Activated CD8-positive, alpha-beta memory T cell treated with anti-CD3 and anti-CD28 coated beads, Interleukin-2, amount 50 U/mL, for 4 hours (primary cell): ENCODE data around the gene KDM4F.
A peak's percentile ranks its signal among the peaks of the same experiment; 100 is the strongest.

Experiments used
- DNase-seq: peaks from one replicate; pipeline ENCODE4 v3.0.0-alpha.2; 2020

KDM4F gene

GRCh38 chr11:95066716-95067038, 17.5 kb downstream of the KDM4F start, which contains the start of gene SRSF8:
TSS of gene SRSF8 (plus strand) at chr11:95066919. CDS start at chr11:95067227, 308 bp downstream.
- no peak for DNase-seq

DNA sequence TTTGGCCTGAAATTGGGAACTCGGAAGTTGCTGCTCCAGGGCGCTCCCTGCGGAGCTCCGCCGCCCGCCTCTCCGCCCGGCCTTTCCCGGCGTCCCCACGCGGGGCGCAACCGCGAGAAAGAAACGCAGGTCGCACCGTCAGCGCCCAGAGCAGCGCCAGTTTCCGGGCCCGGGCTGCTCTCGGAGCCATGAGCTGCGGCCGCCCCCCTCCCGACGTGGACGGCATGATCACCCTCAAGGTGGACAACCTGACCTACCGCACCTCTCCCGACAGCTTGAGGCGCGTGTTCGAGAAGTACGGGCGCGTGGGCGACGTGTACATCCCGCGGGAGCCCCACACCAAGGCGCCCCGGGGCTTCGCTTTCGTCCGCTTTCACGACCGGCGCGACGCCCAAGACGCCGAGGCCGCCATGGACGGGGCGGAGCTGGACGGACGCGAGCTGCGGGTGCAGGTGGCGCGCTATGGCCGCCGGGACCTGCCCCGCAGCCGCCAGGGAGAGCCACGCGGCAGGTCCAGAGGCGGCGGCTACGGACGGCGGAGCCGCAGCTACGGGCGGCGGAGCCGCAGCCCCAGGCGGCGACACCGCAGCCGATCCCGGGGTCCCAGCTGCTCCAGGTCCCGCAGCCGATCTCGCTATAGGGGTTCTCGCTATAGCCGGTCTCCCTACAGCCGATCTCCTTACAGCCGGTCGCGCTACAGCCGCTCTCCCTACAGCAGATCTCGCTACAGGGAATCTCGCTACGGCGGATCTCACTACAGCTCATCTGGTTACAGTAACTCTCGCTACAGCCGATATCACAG, 18.0 kb downstream of the KDM4F start:
- DNase-seq = peak; percentile 74

GRCh38 chr11:95067841-95068219, 18.6 kb downstream of the KDM4F start:
- DNase-seq = no peak

DNA sequence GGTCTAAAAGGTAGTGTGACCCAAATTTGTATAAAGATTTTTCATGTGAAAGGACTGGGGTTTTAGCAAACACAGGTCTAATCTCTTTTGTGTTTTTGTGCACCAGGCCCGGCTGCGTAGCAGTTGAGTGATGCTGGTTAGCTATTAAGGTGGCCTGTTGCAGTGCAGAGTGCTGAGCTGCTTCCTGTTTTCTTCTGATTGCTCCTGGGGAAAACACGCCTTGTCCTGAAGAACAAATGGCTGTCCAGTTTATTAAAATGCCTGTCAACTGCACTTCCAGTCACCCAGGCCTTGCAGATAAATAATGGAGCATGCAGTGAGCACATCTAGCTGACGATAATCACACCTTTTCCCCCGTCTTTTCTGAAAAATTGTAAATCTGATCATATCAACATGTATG, 19.3 kb downstream of the KDM4F start:
- DNase-seq = peak; percentile 49

DNA sequence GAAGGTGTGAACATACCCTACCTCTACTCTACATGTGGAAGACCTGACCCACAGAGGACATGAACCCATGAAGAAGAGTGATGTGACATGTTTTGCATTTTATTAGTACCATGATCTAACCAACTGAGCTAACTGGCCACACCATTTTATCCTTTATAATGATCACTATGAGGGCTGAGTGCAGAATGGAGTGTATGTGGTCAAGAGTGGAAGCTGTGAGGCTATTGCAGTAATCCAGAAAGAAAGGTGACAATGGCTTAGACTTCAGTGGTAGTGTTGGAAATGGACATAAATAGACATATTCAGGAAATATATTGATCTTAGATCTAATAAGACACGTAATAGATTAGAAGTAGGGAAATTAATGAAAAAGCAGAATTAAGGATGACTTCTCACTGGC, 21.2 kb downstream of the KDM4F start:
- DNase-seq = no peak

- no peak for DNase-seq
These were observed 23.7 kb downstream of the KDM4F start for GRCh38 chr11:95072948-95073347.

DNA sequence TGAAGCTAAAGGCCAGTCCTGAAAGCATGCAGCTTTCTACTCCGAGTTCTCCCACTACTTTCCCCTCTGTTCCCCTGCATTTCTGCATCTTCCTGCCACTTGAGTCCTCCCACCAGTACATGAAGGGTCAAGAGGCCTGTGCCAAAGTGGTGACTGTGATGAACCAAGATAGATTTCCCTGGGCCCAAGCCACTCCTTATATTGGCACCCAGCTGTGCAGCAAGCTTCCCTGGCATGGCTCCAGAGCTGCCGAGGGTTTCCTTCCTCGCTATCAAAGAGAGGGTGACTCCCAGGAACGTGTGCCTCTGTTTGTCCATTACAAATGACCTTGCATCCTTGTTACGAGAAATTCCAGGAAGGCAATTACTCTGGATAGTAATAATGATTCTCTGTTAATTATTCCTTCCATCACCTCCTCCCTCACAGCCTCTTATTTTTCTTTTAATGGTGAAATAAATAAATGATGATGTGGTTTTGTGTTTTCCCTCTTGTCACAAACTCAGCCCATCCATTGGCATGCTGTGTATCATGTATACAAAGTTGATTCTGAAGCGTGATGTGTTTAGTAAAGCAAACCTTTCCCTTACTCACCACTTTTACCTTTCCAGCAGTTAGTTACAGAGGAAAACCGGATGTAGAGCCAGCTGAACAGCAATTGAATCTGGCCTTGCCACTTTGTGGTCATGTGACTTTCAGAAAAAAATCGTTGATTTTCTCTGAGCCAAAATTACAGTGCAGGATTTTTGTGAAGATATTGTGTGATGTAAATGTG, 25.8 kb downstream of the KDM4F start:
- no peak for DNase-seq

DNA sequence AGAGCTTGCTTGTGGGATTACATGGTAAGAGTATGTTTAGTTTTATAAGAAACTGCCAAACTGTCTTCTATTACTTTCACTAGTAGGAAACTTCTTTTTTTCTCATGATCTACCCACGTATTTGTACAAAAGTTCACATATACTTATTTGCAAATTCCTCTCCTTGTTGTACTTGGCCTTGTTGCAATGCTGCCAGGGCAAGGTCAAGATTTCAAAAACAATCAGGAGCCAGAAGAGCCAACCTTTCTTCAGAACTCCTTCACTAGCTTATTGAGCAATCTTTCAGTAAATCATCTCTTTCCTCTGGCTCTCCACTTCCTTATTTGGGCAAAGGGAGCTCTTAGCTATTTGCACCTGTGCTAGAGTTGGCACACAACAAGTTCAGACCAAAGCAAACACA, 27.2 kb downstream of the KDM4F start:
- DNase-seq = no peak

DNA sequence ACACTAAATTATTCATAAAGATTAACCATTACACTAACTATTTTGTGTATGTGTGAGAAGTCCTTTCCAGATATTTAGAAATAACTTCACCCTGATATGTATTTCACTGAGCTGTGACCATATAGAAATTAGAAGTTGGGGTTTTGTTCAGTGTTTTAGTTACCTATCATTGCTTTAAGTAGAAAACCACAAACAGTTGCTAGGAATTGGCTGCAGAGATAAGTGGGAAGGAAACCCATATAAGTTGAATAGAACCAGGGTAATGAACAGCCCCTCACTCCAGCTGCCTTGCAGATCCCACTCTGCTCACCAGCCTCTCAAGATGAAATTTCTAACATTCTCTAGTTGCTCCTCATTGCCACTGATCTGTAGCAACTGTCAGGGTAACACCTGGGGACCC, 27.8 kb downstream of the KDM4F start:
- DNase-seq = no peak

DNA sequence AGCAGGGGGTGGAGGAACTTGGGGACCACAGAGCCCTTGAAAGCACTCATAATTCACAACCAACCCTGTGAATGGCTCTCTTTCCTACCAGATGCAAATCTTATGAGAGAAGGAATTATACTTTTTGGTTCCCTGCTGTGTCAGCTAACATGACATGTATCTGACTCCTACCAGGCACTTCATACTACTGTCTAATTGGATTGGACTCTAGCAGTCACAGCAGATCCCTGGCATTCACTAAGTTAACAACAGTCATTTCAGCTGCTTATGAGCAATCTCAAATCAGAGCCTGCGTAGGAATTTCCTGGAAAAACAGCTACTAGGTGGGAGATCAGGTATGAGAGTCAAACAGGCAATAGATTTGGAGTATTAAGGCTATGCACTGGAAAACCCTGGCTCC, 29.3 kb downstream of the KDM4F start:
- DNase-seq = no peak

- no peak for DNase-seq
These were observed 31.8 kb downstream of the KDM4F start for GRCh38 chr11:95081010-95081409.

DNA sequence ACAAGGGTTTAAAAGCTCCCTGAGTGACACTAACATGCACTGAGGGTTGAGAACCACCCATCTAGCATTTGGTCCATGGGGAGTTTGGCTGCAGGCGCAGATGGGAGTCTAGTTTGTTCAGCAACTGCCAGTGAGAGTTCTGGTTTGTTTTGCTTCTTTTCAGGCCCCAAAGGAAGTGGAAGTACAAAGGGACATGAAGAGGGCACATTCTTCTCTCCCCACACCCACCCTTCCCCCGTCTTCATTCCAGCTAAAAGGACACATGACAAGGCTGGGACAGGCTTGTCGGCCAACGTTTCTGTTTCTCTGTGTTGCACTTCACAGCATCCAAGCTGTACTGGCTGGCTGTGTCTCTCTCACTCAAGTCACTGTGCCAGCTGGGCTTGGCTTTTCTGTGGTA, 32.2 kb downstream of the KDM4F start:
- no peak for DNase-seq

DNA sequence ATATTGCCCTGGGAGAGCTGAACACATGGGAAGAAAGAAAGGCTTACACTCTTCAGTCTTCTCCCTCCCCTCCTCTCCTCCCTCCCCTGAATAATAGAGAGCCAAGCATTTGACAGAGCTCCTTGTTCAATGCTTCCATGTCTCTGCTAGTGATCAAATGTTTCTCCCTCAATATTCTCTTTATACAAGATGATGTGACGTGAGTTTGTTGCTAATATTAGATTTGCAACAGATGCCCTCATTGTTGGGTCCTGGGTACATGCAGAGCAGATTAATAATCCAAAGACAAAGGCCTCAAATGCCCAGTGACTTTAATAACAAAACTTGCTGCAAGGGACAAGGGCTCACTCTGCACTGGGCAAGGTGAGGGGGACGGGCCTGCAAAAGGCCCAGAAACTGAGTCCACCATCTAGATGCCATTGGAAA, 33.4 kb downstream of the KDM4F start:
- DNase-seq = no peak

- DNase-seq = no peak
These were observed 35.3 kb downstream of the KDM4F start for GRCh38 chr11:95084509-95084908.

GRCh38 chr11:95085117-95085816, 36.0 kb downstream of the KDM4F start:
- DNase-seq = no peak

DNA sequence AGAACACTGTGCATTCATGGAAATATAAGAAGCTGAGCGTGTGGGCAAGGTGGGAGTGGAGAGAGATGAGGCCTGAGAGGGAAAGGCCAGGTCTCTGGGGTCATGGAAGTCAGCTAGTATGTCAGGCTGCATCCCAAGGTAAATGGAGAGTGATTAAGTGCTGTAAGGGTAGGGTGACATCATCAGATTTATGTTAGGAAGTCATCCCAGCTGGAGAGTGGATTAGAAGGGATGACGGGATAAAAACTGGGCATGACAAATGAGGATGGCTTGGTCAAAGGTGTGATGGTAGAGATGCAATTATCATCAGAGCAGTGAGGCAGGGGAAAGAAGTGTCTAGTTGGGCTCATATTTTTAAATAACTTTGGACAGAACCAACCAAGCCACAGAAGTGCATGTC, 36.9 kb downstream of the KDM4F start:
- no peak for DNase-seq

GRCh38 chr11:95086836-95087570, 37.8 kb downstream of the KDM4F start:
- DNase-seq = no peak

- no peak for DNase-seq
These were observed 39.9 kb downstream of the KDM4F start for GRCh38 chr11:95088946-95089619.

GRCh38 chr11:95089620-95090542, 40.7 kb downstream of the KDM4F start, which contains the start of gene ENDOD1:
TSS of gene ENDOD1 (plus strand) at chr11:95089846. CDS start at chr11:95089928, 82 bp downstream.
- DNase-seq = peak; percentile 84

DNA sequence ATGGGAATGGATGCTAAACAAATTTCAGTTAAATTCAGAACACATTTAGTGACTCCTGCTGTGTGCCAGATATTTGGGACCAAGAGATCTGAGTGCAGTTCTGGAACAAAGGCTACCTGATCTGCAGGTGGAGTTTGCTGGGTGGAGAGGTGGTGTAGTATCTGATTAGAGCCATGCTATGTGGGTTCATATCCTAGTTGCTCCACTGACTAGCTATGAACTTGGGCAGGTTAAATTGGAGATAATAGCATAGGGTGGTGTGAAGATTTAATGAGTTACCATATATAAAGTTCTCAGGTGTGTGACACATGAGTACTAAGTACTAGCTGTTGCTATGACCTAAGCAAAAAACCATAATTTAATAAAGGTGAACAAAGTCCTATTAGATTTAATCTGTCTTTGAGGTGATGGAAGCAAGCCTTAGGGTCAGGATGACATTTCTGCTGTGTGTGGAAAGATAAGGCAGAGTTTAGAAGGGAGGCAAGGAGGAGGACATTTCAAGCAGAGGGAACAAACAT, 42.5 kb downstream of the KDM4F start:
- DNase-seq = no peak
